ENCODE results near the gene GPC6. TPM values are rescaled to one million over a fixed set of nuclear protein-coding genes. Genes with fewer than 3 reads are reported as not detected.

The GPC6 gene
- total and polyA plus RNA-seq, 4 donors, result 5.0 to 37.4 (median 18.9) TPM

- H3K27ac ChIP-seq (ENCODE audit: low read depth in 1 of 2, low read length in 2 of 2), result no peak overlapping the region
- intact Hi-C loops (cut with DNase I), result no loop called here
- H3K36me3 ChIP-seq (ENCODE audit: control insufficient read depth in 1 of 2, insufficient read depth in 2 of 2, low read length in 1 of 2), result no peaks in the 10 kb centered on the region
- DNase-seq, result no peak
- no peak for ATAC-seq (ENCODE audit: low FRiP score)
- H3K9me3 ChIP-seq (ENCODE audit: control insufficient read depth, low read length), result no peaks in the 10 kb centered on the region
- H3K27me3 ChIP-seq (ENCODE audit: control insufficient read depth in 1 of 2, insufficient read depth in 2 of 2, low read length in 1 of 2), result no peaks in the 10 kb centered on the region
- WGBS, 2 donors, result 64 to 82% methylated on average over 1 of the region's 1 CpG
- no peaks in the 10 kb centered on the region for H3K4me1 ChIP-seq (ENCODE audit: control insufficient read depth in 1 of 2, insufficient read depth in 2 of 2, low read length in 2 of 2)
- no peak overlapping the region for H3K4me3 ChIP-seq (ENCODE audit: low read length in 2 of 2)
These were observed 193.6 kb downstream of the GPC6 start for GRCh38 chr13:93420206-93420605.

DNA sequence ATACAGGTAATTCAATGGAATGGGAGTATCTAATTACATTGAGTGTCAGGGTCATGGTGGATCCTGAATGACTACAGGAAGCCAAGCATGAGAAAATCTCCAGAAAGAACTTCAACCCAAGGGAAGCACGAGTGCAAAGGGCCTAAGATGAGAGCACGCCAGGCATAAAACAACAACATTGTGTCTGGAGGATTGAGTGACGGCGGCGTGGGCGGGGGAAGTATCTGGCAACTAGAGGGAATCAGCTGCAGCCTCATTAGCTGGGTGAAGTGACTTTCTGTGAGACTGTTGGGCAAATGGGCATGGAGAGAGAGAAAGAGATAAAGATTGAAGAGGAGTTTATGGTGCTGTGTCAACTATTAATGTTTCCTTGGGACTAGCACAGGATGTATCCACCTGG, 194.3 kb downstream of the GPC6 start:
- WGBS, 2 donors, result 91 to 94% methylated on average over 6 of the region's 6 CpGs
- intact Hi-C loops (cut with DNase I), result no loop called here
- H3K27ac ChIP-seq (ENCODE audit: low read depth in 1 of 2, low read length in 2 of 2), result no peak overlapping the region
- H3K4me1 ChIP-seq (ENCODE audit: control insufficient read depth in 1 of 2, insufficient read depth in 2 of 2, low read length in 2 of 2), result no peaks in the 10 kb centered on the region
- H3K9me3 ChIP-seq (ENCODE audit: control insufficient read depth, low read length), result no peaks in the 10 kb centered on the region
- no peak for DNase-seq
- H3K4me3 ChIP-seq (ENCODE audit: low read length in 2 of 2), result no peak overlapping the region
- no peaks in the 10 kb centered on the region for H3K36me3 ChIP-seq (ENCODE audit: control insufficient read depth in 1 of 2, insufficient read depth in 2 of 2, low read length in 1 of 2)
- H3K27me3 ChIP-seq (ENCODE audit: control insufficient read depth in 1 of 2, insufficient read depth in 2 of 2, low read length in 1 of 2), result no peaks in the 10 kb centered on the region
- no peak for ATAC-seq (ENCODE audit: low FRiP score)

- Histone ChIP-seq H3K36me3 (ENCODE audit: control insufficient read depth in 1 of 2, insufficient read depth in 2 of 2, low read length in 1 of 2) (no peaks in the 10 kb centered on the region), H3K4me3 (ENCODE audit: low read length in 2 of 2) (no peak overlapping the region), H3K27me3 (ENCODE audit: control insufficient read depth in 1 of 2, insufficient read depth in 2 of 2, low read length in 1 of 2) (no peaks in the 10 kb centered on the region), H3K27ac (ENCODE audit: low read depth in 1 of 2, low read length in 2 of 2) (no peak overlapping the region), H3K4me1 (ENCODE audit: control insufficient read depth in 1 of 2, insufficient read depth in 2 of 2, low read length in 2 of 2) (no peaks in the 10 kb centered on the region), H3K9me3 (ENCODE audit: control insufficient read depth, low read length) (no peaks in the 10 kb centered on the region)
- ATAC-seq (ENCODE audit: low FRiP score), result no peak
- WGBS, 2 donors, result 94 to 96% methylated on average over 2 of the region's 2 CpGs
- no peak for DNase-seq
- intact Hi-C loops (cut with DNase I), result no loop called here
These were observed 196.5 kb downstream of the GPC6 start for GRCh38 chr13:93422980-93423543.

GRCh38 chr13:93425411-93425810, 198.8 kb downstream of the GPC6 start:
- WGBS, 2 donors, result 91 to 94% methylated on average over 3 of the region's 3 CpGs
- DNase-seq (no peak), ATAC-seq (ENCODE audit: low FRiP score) (no peak)
- Histone ChIP-seq H3K27ac (ENCODE audit: low read depth in 1 of 2, low read length in 2 of 2) (no peak overlapping the region), H3K4me3 (ENCODE audit: low read length in 2 of 2) (peak overlapping the region in 1 of 2 donors; percentile 34), H3K27me3 (ENCODE audit: control insufficient read depth in 1 of 2, insufficient read depth in 2 of 2, low read length in 1 of 2) (no peaks in the 10 kb centered on the region), H3K4me1 (ENCODE audit: control insufficient read depth in 1 of 2, insufficient read depth in 2 of 2, low read length in 2 of 2) (no peaks in the 10 kb centered on the region), H3K9me3 (ENCODE audit: control insufficient read depth, low read length) (no peaks in the 10 kb centered on the region), H3K36me3 (ENCODE audit: control insufficient read depth in 1 of 2, insufficient read depth in 2 of 2, low read length in 1 of 2) (no peaks in the 10 kb centered on the region)
- intact Hi-C loops (cut with DNase I), result no loop called here

DNA sequence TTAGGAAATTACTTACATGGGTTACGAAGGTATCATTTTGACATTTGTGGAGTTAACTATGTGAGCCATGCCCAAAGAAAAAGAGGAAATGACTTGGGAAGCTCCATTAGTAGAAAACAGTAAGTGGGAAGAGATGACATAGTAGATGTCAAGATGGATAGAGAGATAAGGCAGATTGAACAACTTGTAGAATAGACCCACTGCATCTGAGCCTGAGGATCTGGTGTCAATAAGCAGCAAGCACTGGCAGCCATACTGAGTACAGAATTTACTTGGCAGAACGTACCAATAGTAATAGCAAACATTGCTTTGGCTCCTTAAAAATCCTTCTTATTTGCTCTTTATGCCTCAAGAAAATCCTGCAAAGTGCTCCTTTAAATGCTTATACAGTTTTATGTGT, 203.8 kb downstream of the GPC6 start:
- DNase-seq (no peak), ATAC-seq (ENCODE audit: low FRiP score) (no peak)
- no peak overlapping the region for H3K4me3 ChIP-seq (ENCODE audit: low read length in 2 of 2)
- WGBS, 2 donors, result 73% methylated on average over 2 of the region's 2 CpGs
- H3K9me3 ChIP-seq (ENCODE audit: control insufficient read depth, low read length), result no peaks in the 10 kb centered on the region
- no peaks in the 10 kb centered on the region for H3K36me3 ChIP-seq (ENCODE audit: control insufficient read depth in 1 of 2, insufficient read depth in 2 of 2, low read length in 1 of 2)
- H3K27me3 ChIP-seq (ENCODE audit: control insufficient read depth in 1 of 2, insufficient read depth in 2 of 2, low read length in 1 of 2), result no peaks in the 10 kb centered on the region
- intact Hi-C loops (cut with DNase I), result no loop called here
- peaks cover 0 to 1% of the 10 kb centered on the region in 2 donors for H3K4me1 ChIP-seq (ENCODE audit: control insufficient read depth in 1 of 2, insufficient read depth in 2 of 2, low read length in 2 of 2)
- no peak overlapping the region for H3K27ac ChIP-seq (ENCODE audit: low read depth in 1 of 2, low read length in 2 of 2)

- H3K27ac ChIP-seq (ENCODE audit: low read depth in 1 of 2, low read length in 2 of 2), result no peak overlapping the region
- peaks cover 0 to 1% of the 10 kb centered on the region in 2 donors for H3K4me1 ChIP-seq (ENCODE audit: control insufficient read depth in 1 of 2, insufficient read depth in 2 of 2, low read length in 2 of 2)
- DNase-seq (no peak), ATAC-seq (ENCODE audit: low FRiP score) (no peak)
- H3K36me3 ChIP-seq (ENCODE audit: control insufficient read depth in 1 of 2, insufficient read depth in 2 of 2, low read length in 1 of 2), result no peaks in the 10 kb centered on the region
- H3K27me3 ChIP-seq (ENCODE audit: control insufficient read depth in 1 of 2, insufficient read depth in 2 of 2, low read length in 1 of 2), result no peaks in the 10 kb centered on the region
- intact Hi-C loops (cut with DNase I), result no loop called here
- WGBS, 2 donors, result 95 to 96% methylated on average over 3 of the region's 3 CpGs
- H3K9me3 ChIP-seq (ENCODE audit: control insufficient read depth, low read length), result no peaks in the 10 kb centered on the region
- no peak overlapping the region for H3K4me3 ChIP-seq (ENCODE audit: low read length in 2 of 2)
These were observed 209.0 kb downstream of the GPC6 start for GRCh38 chr13:93435651-93436050.

- H3K4me1 ChIP-seq (ENCODE audit: control insufficient read depth in 1 of 2, insufficient read depth in 2 of 2, low read length in 2 of 2), result peaks cover 0 to 1% of the 10 kb centered on the region in 2 donors
- ATAC-seq (ENCODE audit: low FRiP score) (no peak), DNase-seq (no peak)
- no peak overlapping the region for H3K4me3 ChIP-seq (ENCODE audit: low read length in 2 of 2)
- no peak overlapping the region for H3K27ac ChIP-seq (ENCODE audit: low read depth in 1 of 2, low read length in 2 of 2)
- intact Hi-C loops (cut with DNase I), result no loop called here
- no peaks in the 10 kb centered on the region for H3K9me3 ChIP-seq (ENCODE audit: control insufficient read depth, low read length)
- no peaks in the 10 kb centered on the region for H3K27me3 ChIP-seq (ENCODE audit: control insufficient read depth in 1 of 2, insufficient read depth in 2 of 2, low read length in 1 of 2)
- 89 to 90% methylated on average over 4 of the region's 4 CpGs for WGBS, 2 donors
- H3K36me3 ChIP-seq (ENCODE audit: control insufficient read depth in 1 of 2, insufficient read depth in 2 of 2, low read length in 1 of 2), result no peaks in the 10 kb centered on the region
These were observed 210.5 kb downstream of the GPC6 start for GRCh38 chr13:93437081-93437480.

GRCh38 chr13:93446238-93446637, 219.6 kb downstream of the GPC6 start:
- H3K27ac ChIP-seq (ENCODE audit: low read depth in 1 of 2, low read length in 2 of 2), result no peak overlapping the region
- no peaks in the 10 kb centered on the region for H3K9me3 ChIP-seq (ENCODE audit: control insufficient read depth, low read length)
- H3K27me3 ChIP-seq (ENCODE audit: control insufficient read depth in 1 of 2, insufficient read depth in 2 of 2, low read length in 1 of 2), result no peaks in the 10 kb centered on the region
- intact Hi-C loops (cut with DNase I), result no loop called here
- no peaks in the 10 kb centered on the region for H3K36me3 ChIP-seq (ENCODE audit: control insufficient read depth in 1 of 2, insufficient read depth in 2 of 2, low read length in 1 of 2)
- WGBS, 2 donors, result 89 to 91% methylated on average over 2 of the region's 2 CpGs
- no peak for DNase-seq
- no peak overlapping the region for H3K4me3 ChIP-seq (ENCODE audit: low read length in 2 of 2)
- H3K4me1 ChIP-seq (ENCODE audit: control insufficient read depth in 1 of 2, insufficient read depth in 2 of 2, low read length in 2 of 2), result no peaks in the 10 kb centered on the region
- ATAC-seq (ENCODE audit: low FRiP score), result no peak

- Histone ChIP-seq H3K27me3 (ENCODE audit: control insufficient read depth in 1 of 2, insufficient read depth in 2 of 2, low read length in 1 of 2) (no peaks in the 10 kb centered on the region), H3K4me1 (ENCODE audit: control insufficient read depth in 1 of 2, insufficient read depth in 2 of 2, low read length in 2 of 2) (no peaks in the 10 kb centered on the region), H3K27ac (ENCODE audit: low read depth in 1 of 2, low read length in 2 of 2) (no peak overlapping the region), H3K9me3 (ENCODE audit: control insufficient read depth, low read length) (no peaks in the 10 kb centered on the region), H3K36me3 (ENCODE audit: control insufficient read depth in 1 of 2, insufficient read depth in 2 of 2, low read length in 1 of 2) (no peaks in the 10 kb centered on the region), H3K4me3 (ENCODE audit: low read length in 2 of 2) (no peak overlapping the region)
- ATAC-seq (ENCODE audit: low FRiP score) (no peak), DNase-seq (no peak)
- intact Hi-C loops (cut with DNase I), result no loop called here
These were observed 223.6 kb downstream of the GPC6 start for GRCh38 chr13:93450191-93450621.
